ENCODE data around the gene ARL9.

DNA sequence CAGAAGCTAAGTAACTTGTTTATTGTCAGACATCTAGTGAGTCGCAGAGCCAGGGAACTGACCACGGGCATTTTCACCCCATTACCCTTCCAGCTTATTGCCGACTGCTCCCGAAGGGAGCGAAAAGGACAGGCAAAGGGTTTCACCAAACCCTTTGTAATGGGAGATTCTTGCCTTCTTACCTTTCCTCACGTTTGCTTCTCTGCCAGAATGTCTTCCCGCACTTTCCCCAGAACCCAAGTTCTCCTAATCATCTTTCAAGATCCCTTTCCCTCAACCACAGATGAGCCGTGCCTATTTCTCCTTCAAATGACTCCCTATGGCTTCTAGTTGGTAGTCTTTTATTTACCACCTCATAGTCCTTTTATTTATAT, 38.7 kb upstream of the ARL9 start:
- TF ChIP-seq EZH2 (IDR thresholded peaks at IDR 0.05; ENCODE audit: borderline replicate concordance, low read length) = no peak
- TF ChIP-seq, protein P1, sequence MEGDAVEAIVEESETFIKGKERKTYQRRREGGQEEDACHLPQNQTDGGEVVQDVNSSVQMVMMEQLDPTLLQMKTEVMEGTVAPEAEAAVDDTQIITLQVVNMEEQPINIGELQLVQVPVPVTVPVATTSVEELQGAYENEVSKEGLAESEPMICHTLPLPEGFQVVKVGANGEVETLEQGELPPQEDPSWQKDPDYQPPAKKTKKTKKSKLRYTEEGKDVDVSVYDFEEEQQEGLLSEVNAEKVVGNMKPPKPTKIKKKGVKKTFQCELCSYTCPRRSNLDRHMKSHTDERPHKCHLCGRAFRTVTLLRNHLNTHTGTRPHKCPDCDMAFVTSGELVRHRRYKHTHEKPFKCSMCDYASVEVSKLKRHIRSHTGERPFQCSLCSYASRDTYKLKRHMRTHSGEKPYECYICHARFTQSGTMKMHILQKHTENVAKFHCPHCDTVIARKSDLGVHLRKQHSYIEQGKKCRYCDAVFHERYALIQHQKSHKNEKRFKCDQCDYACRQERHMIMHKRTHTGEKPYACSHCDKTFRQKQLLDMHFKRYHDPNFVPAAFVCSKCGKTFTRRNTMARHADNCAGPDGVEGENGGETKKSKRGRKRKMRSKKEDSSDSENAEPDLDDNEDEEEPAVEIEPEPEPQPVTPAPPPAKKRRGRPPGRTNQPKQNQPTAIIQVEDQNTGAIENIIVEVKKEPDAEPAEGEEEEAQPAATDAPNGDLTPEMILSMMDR (IDR thresholded peaks at IDR 0.05; ENCODE audit: low read length) = no peak

Measured in OCI-LY1 (cell line).